ENCODE data around the gene PGF.

DNA sequence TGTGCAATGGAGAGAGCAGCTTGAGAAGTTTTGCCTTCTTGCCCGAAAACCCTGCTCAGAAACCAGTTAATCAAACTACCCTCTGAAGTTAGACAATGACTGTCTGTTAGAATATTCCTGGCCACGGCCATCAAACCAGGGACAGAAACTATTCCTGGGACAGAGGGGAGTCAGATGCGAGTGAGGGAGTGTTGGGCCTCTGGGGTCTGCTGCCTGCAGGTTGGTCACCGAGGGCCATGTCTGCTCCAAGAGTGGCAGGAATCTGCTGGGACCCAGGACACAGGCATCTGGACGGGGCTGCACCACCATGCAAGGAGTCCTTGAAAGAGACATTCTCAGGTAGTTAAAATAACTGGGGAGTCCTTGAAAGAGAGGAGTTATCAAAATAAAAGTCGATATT, 30.4 kb upstream of the PGF start:
- TF ChIP-seq TAF1 (IDR thresholded peaks at IDR 0.05; ENCODE audit: low read depth, low read length) (no peak), POLR2A (IDR thresholded peaks at IDR 0.05; ENCODE audit: low read depth, low read length) (no peak), PAX5 (IDR thresholded peaks at IDR 0.05; ENCODE audit: insufficient read depth, low read length, severe bottlenecking) (no peak)
